Caco-2 (cell line): ENCODE measurements around the gene TMTC2. TPM values are rescaled to one million over a fixed set of nuclear protein-coding genes. Genes with fewer than 3 reads are reported as not detected.

Source experiments
- BruUV-seq: library from RNA; stranded (reverse); fragments of 400-500 nt; replicated peaks from 2 replicates; lab custom pipeline; 2021; lab: Mats Ljungman, UMichigan
- CTCF ChIA-PET: fragments of 300-600 bp; sonication (Branson Sonifier 250); formaldehyde crosslinking; loops from one replicate; lab custom pipeline; 2022; ENCODE audit warnings: antibody characterized with exemption; lab: Charles Lee
- POLR2A ChIA-PET: fragments of 300-600 bp; sonication (Branson Sonifier 250); formaldehyde crosslinking; loops from one replicate; lab custom pipeline; 2022; ENCODE audit warnings: antibody characterized with exemption; lab: Charles Lee
- DNase-seq, 2 experiments: peaks; one replicate each; pipeline versions ENCODE4 v3.0.0 to v3.0.0-alpha.2; 2020 to 2022
- H3K27me3 ChIP-seq: replicated peaks from 2 replicates; pipeline ENCODE4 v1.6.0; 2011; ENCODE audit warnings: low read length; ENCODE audit not compliant: control insufficient read depth, insufficient read depth
- H3K36me3 ChIP-seq: 2 replicates; pipeline ENCODE4 v1.5.1; 2011; ENCODE audit warnings: low read length; ENCODE audit not compliant: control insufficient read depth, insufficient read depth
- H3K4me1 ChIP-seq: fragments of 250-450 bp; sonication (Bioruptor Pico); 2 replicates; pipeline ENCODE4 v1.5.1; 2020; ENCODE audit warnings: mild to moderate bottlenecking
- H3K4me3 ChIP-seq: 2 replicates; pipeline ENCODE4 v1.5.1; 2011; ENCODE audit warnings: low read depth, mild to moderate bottlenecking, control low read depth, low read length
- H3K9me3 ChIP-seq: fragments of 250-450 bp; sonication (Bioruptor Pico); 2 replicates; pipeline ENCODE4 v1.5.1; 2020; ENCODE audit warnings: mild to moderate bottlenecking, moderate library complexity
- H3K27ac Mint-ChIP-seq: one replicate; pipeline ENCODE4 v1.8.0; 2022; ENCODE audit warnings: mixed read lengths; ENCODE audit not compliant: unreplicated experiment
- H3K27me3 Mint-ChIP-seq: one replicate; pipeline ENCODE4 v1.8.0; 2022; ENCODE audit warnings: mixed read lengths; ENCODE audit not compliant: insufficient read depth, unreplicated experiment
- H3K36me3 Mint-ChIP-seq: one replicate; pipeline ENCODE4 v1.8.0; 2022; ENCODE audit warnings: mild to moderate bottlenecking, mixed read lengths; ENCODE audit not compliant: insufficient read depth, unreplicated experiment
- H3K4me1 Mint-ChIP-seq: one replicate; pipeline ENCODE4 v1.8.0; 2022; ENCODE audit warnings: low read depth, mixed read lengths; ENCODE audit not compliant: unreplicated experiment
- H3K4me3 Mint-ChIP-seq: one replicate; pipeline ENCODE4 v1.8.0; 2022; ENCODE audit warnings: mild to moderate bottlenecking, moderate library complexity, mixed read lengths; ENCODE audit not compliant: unreplicated experiment
- H3K9me3 Mint-ChIP-seq: one replicate; pipeline ENCODE4 v1.8.0; 2022; ENCODE audit warnings: mixed read lengths; ENCODE audit not compliant: unreplicated experiment
- CTCF ChIP-seq, 2 experiments: fragments of 200-600 bp in 1 of 2; IDR thresholded peaks; 1 replicate in 1 of 2; 2 replicates in 1 of 2; pipeline versions ENCODE4 v1.5.1 to v1.8.0; 2011 to 2022; ENCODE audit warnings: antibody characterized with exemption in 1 of 2, control low read depth in 1 of 2, inconsistent platforms in 1 of 2, low read depth in 1 of 2, low read length in 1 of 2, mild to moderate bottlenecking in 1 of 2, moderate library complexity in 1 of 2; ENCODE audit not compliant: insufficient read depth in 1 of 2, severe bottlenecking in 1 of 2, unreplicated experiment in 1 of 2
- intact Hi-C: fragments of 100-400 bp; cut with micrococcal nuclease; formaldehyde crosslinking; loops from one replicate; pipeline ENCODE4 v1.10.0; 2022; ENCODE audit not compliant: unreplicated experiment
- total RNA-seq: library from RNA; stranded (reverse); gene quantifications from 2 replicates; pipeline ENCODE4 v1.2.3, GENCODE V29; 2022

TMTC2 gene
- total RNA-seq, 1 experiment from 2014 or later, result 2.2 TPM

GRCh38 chr12:82645414-82645813 is 41.3 kb upstream of the TMTC2 start:
- no peak for TF ChIP-seq CTCF (IDR thresholded peaks at IDR 0.05; ENCODE audit: insufficient read depth in 1 of 2, low read depth in 1 of 2, low read length in 1 of 2, severe bottlenecking in 1 of 2, unreplicated experiment in 1 of 2)
- Histone ChIP-seq H3K27me3 (no peaks in the 10 kb centered on the region), H3K4me1 (no peaks in the 10 kb centered on the region), H3K9me3 (no peaks in the 10 kb centered on the region), H3K4me3 (no peak overlapping the region), H3K36me3 (no peaks in the 10 kb centered on the region)
- no TSS peak for BruUV-seq
- Mint-ChIP-seq H3K36me3 (no peaks in the 10 kb centered on the region), H3K9me3 (no peaks in the 10 kb centered on the region), H3K4me3 (no peak overlapping the region), H3K27me3 (no peaks in the 10 kb centered on the region), H3K27ac (no peak overlapping the region), H3K4me1 (no peaks in the 10 kb centered on the region)
- intact Hi-C loops, result no loop called here
- POLR2A ChIA-PET, result no interaction called here
- CTCF ChIA-PET, result no interaction called here
- DNase-seq, result no peak

GRCh38 chr12:82647853-82648252 is 38.9 kb upstream of the TMTC2 start:
- no peaks in the 10 kb centered on the region for H3K36me3 ChIP-seq
- H3K9me3 Mint-ChIP-seq, result no peaks in the 10 kb centered on the region
- ChIA-PET CTCF (interaction anchor here (0.7 kb wide), 1 partner anchor 143 kb away, joined by 3 read pairs; no protein-coding TSS in a partner anchor), POLR2A (no interaction called here)
- no peaks in the 10 kb centered on the region for H3K27me3 Mint-ChIP-seq
- TF ChIP-seq CTCF (IDR thresholded peaks at IDR 0.05; ENCODE audit: insufficient read depth in 1 of 2, low read depth in 1 of 2, low read length in 1 of 2, severe bottlenecking in 1 of 2, unreplicated experiment in 1 of 2), result no peak
- BruUV-seq, result no TSS peak
- no peak for DNase-seq
- no peaks in the 10 kb centered on the region for H3K4me1 Mint-ChIP-seq
- no peaks in the 10 kb centered on the region for H3K36me3 Mint-ChIP-seq
- no peak overlapping the region for H3K4me3 Mint-ChIP-seq
- no peaks in the 10 kb centered on the region for H3K9me3 ChIP-seq
- intact Hi-C loops, result no loop called here
- H3K27me3 ChIP-seq, result no peaks in the 10 kb centered on the region
- H3K4me3 ChIP-seq, result no peak overlapping the region
- H3K27ac Mint-ChIP-seq, result no peak overlapping the region
- H3K4me1 ChIP-seq, result peaks cover 4% of the 10 kb centered on the region; the same call in 1 of the 2 replicates

GRCh38 chr12:82648259-82648909 is 38.3 kb upstream of the TMTC2 start:
- CTCF ChIA-PET, result no interaction called here
- no peak for DNase-seq
- no peaks in the 10 kb centered on the region for H3K27me3 ChIP-seq

More at GRCh38 chr12:82648259-82648909, 38.3 kb upstream of the TMTC2 start:
- Mint-ChIP-seq H3K4me3 (no peak overlapping the region), H3K4me1 (no peaks in the 10 kb centered on the region), H3K27me3 (no peaks in the 10 kb centered on the region), H3K36me3 (no peaks in the 10 kb centered on the region), H3K9me3 (no peaks in the 10 kb centered on the region), H3K27ac (no peak overlapping the region)
- Histone ChIP-seq H3K4me1 (peaks cover 4% of the 10 kb centered on the region; the same call in 1 of the 2 replicates), H3K4me3 (no peak overlapping the region), H3K9me3 (no peaks in the 10 kb centered on the region), H3K36me3 (no peaks in the 10 kb centered on the region)
- intact Hi-C loops, result no loop called here
- POLR2A ChIA-PET, result no interaction called here
- TF ChIP-seq CTCF (IDR thresholded peaks at IDR 0.05; ENCODE audit: insufficient read depth in 1 of 2, low read depth in 1 of 2, low read length in 1 of 2, severe bottlenecking in 1 of 2, unreplicated experiment in 1 of 2), result no peak
- no TSS peak for BruUV-seq
